Hepatocyte (in vitro differentiated cells): ENCODE measurements around the gene GPRC5C. TPM values are rescaled to one million over a fixed set of nuclear protein-coding genes. Genes with fewer than 3 reads are reported as not detected.

Experiments
- DNase-seq: peaks from one replicate; pipeline ENCODE4 v3.0.0-alpha.2; 2016; ENCODE audit warnings: low spot score
- H2AFZ ChIP-seq: fragments of 200-600 bp; sonication (generic); 2 replicates; pipeline ENCODE4 v1.6.0; 2016; ENCODE audit warnings: antibody characterized with exemption, mild to moderate bottlenecking
- H3K27ac ChIP-seq: fragments of 200-600 bp; sonication (generic); 2 replicates; pipeline ENCODE4 v1.5.1; 2016; ENCODE audit warnings: mild to moderate bottlenecking
- H3K27me3 ChIP-seq: fragments of 200-600 bp; sonication (generic); 2 replicates; pipeline ENCODE4 v1.6.1; 2016
- H3K36me3 ChIP-seq: fragments of 200-600 bp; sonication (generic); replicated peaks from 2 replicates; pipeline ENCODE4 v1.5.1; 2016; ENCODE audit warnings: low read depth; ENCODE audit not compliant: insufficient read depth
- H3K4me1 ChIP-seq: fragments of 200-600 bp; sonication (generic); 2 replicates; pipeline ENCODE4 v1.5.1; 2016; ENCODE audit warnings: mild to moderate bottlenecking, moderate library complexity; ENCODE audit not compliant: insufficient read depth
- H3K4me2 ChIP-seq: fragments of 200-600 bp; sonication (generic); 2 replicates; pipeline ENCODE4 v1.6.0; 2016
- H3K4me3 ChIP-seq: fragments of 200-600 bp; sonication (generic); 2 replicates; pipeline ENCODE4 v1.5.1; 2016; ENCODE audit warnings: mild to moderate bottlenecking
- H3K79me2 ChIP-seq: fragments of 200-600 bp; sonication (generic); 2 replicates; pipeline ENCODE4 v1.6.0; 2017; ENCODE audit warnings: mild to moderate bottlenecking
- H3K9me2 ChIP-seq: fragments of 200-600 bp; sonication (generic); replicated peaks from 2 replicates; pipeline ENCODE4 v1.6.0; 2017; ENCODE audit warnings: mild to moderate bottlenecking; ENCODE audit not compliant: insufficient read depth
- H3K9me3 ChIP-seq: fragments of 200-600 bp; sonication (generic); 2 replicates; pipeline ENCODE4 v1.5.1; 2016; ENCODE audit warnings: low read depth, mild to moderate bottlenecking
- H4K20me1 ChIP-seq: fragments of 200-600 bp; sonication (generic); 2 replicates; pipeline ENCODE4 v1.6.0; 2016; ENCODE audit warnings: mild to moderate bottlenecking; ENCODE audit not compliant: insufficient read depth, poor library complexity, severe bottlenecking
- EZH2 ChIP-seq: fragments of 200-600 bp; sonication (generic); IDR thresholded peaks from 2 replicates; pipeline ENCODE4 v1.6.1; 2016; ENCODE audit warnings: antibody characterized with exemption, mild to moderate bottlenecking, borderline replicate concordance
- EZH2phosphoT487 ChIP-seq: fragments of 200-600 bp; sonication (generic); IDR thresholded peaks from one replicate; pipeline ENCODE4 v1.6.1; 2018; ENCODE audit warnings: antibody characterized with exemption, mild to moderate bottlenecking, low read depth, moderate library complexity; ENCODE audit not compliant: unreplicated experiment, severe bottlenecking
- WGBS: methylation state at CpG from one replicate; pipeline ENCODE4 v1.1.6; 2016; ENCODE audit warnings: low lambda C conversion rate; ENCODE audit errors: missing lambda C conversion rate; 5-methylcytosine and 5-hydroxymethylcytosine counted together
- polyA plus RNA-seq: library from polyadenylated mRNA; unstranded; fragments of >200 nt; fragmentation: Nextera tagmentation; extraction: Ambion mirVana; gene quantifications from 2 replicates; pipeline ENCODE4 v1.2.1, GENCODE V29; 2016
- total RNA-seq: library from RNA; depleted of rRNA; stranded (reverse); fragments of >200 nt; gene quantifications from 2 replicates; pipeline ENCODE4 v1.2.3, GENCODE V29; 2014
- TF ChIP-seq, protein P1 (sequence below): fragments of 200-600 bp; sonication (generic); IDR thresholded peaks from 2 replicates; pipeline ENCODE4 v1.5.1; 2016; ENCODE audit warnings: antibody characterized with exemption, mild to moderate bottlenecking; ENCODE audit not compliant: poor library complexity

Gene GPRC5C
- total and polyA plus RNA-seq, 2 experiments from 2014 or later: 150 to 237 TPM

GRCh38 chr17:74430706-74431567, 951 bp upstream of the GPRC5C start:
- Histone ChIP-seq H3K27me3 (no peaks in the 10 kb centered on the region), H3K9me3 (no peaks in the 10 kb centered on the region), H3K79me2 (peaks cover 48% of the 10 kb centered on the region), H3K27ac (peak overlapping the region; percentile 99), H3K4me2 (peak overlapping the region; percentile 89), H3K4me1 (peaks cover 54% of the 10 kb centered on the region), H3K36me3 (no peaks in the 10 kb centered on the region), H2AFZ (peak overlapping the region; percentile 2), H3K9me2 (no peaks in the 10 kb centered on the region), H3K4me3 (peak overlapping the region; percentile 79), H4K20me1 (peaks cover 5% of the 10 kb centered on the region)
- peak; percentile 97 for DNase-seq
- TF ChIP-seq EZH2: no peak
- no peak for TF ChIP-seq EZH2phosphoT487
- TF ChIP-seq, protein P1, sequence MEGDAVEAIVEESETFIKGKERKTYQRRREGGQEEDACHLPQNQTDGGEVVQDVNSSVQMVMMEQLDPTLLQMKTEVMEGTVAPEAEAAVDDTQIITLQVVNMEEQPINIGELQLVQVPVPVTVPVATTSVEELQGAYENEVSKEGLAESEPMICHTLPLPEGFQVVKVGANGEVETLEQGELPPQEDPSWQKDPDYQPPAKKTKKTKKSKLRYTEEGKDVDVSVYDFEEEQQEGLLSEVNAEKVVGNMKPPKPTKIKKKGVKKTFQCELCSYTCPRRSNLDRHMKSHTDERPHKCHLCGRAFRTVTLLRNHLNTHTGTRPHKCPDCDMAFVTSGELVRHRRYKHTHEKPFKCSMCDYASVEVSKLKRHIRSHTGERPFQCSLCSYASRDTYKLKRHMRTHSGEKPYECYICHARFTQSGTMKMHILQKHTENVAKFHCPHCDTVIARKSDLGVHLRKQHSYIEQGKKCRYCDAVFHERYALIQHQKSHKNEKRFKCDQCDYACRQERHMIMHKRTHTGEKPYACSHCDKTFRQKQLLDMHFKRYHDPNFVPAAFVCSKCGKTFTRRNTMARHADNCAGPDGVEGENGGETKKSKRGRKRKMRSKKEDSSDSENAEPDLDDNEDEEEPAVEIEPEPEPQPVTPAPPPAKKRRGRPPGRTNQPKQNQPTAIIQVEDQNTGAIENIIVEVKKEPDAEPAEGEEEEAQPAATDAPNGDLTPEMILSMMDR: no peak
- WGBS: 3% methylated on average over 47 of the region's 67 CpGs

GRCh38 chr17:74432424-74432690, 469 bp downstream of the GPRC5C start:
- H3K36me3 ChIP-seq: no peaks in the 10 kb centered on the region
- DNase-seq: no peak
- TF ChIP-seq EZH2 (no peak), EZH2phosphoT487 (no peak)
- TF ChIP-seq, protein P1: no peak
- no peaks in the 10 kb centered on the region for H3K27me3 ChIP-seq
- H4K20me1 ChIP-seq: peaks cover 5% of the 10 kb centered on the region
- peak overlapping the region; percentile 99 for H3K27ac ChIP-seq
- peak overlapping the region; percentile 89 for H3K4me2 ChIP-seq
- peak overlapping the region; percentile 79 for H3K4me3 ChIP-seq
- peaks cover 62% of the 10 kb centered on the region for H3K79me2 ChIP-seq
- WGBS: 0% methylated on average over 14 of the region's 33 CpGs
- H3K9me3 ChIP-seq: no peaks in the 10 kb centered on the region
- H3K4me1 ChIP-seq: peaks cover 55% of the 10 kb centered on the region
- peak overlapping the region; percentile 4 for H2AFZ ChIP-seq
- H3K9me2 ChIP-seq: no peaks in the 10 kb centered on the region

DNA sequence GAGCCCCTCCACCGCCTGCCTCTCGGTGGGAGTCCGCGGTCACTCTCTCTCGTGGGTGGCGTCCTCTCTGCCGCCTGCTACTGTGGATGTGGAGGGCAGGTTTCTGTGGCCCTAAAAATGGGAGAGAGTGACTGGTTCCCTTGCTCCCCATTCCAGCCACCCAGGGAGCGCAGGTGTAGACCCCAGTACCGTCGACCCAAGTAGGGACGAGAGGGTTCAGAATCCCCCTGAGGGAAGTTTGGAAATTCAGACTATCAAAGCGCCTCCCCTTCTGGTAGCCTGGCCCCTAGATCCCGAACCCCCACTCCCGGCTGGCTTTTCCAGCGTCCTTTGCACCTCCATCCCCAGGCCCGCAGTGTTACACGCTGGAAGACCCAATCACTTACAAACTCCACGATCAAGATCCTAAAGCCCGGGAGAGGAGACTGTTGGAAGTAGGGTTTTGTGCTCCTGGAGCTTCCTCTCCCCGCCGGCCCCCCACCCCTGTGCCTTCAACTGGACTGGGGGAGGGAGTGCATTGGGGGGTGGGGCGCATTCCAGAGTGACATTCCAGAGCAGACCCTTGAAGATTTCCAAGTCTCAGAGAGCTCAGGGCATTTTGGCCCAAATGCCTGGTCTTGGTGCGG, 991 bp downstream of the GPRC5C start:
- H3K79me2 ChIP-seq: peaks cover 67% of the 10 kb centered on the region
- peak overlapping the region; percentile 89 for H3K4me2 ChIP-seq
- DNase-seq: peak; percentile 53
- WGBS: 3% methylated on average over 19 of the region's 23 CpGs
- H3K4me3 ChIP-seq: peak overlapping the region; percentile 79
- H4K20me1 ChIP-seq: peaks cover 11% of the 10 kb centered on the region
- H3K9me3 ChIP-seq: no peaks in the 10 kb centered on the region
- H3K27me3 ChIP-seq: no peaks in the 10 kb centered on the region
- H3K4me1 ChIP-seq: peaks cover 51% of the 10 kb centered on the region
- TF ChIP-seq EZH2: no peak
- TF ChIP-seq, protein P1: no peak
- TF ChIP-seq EZH2phosphoT487: no peak
- peak overlapping the region; percentile 99 for H3K27ac ChIP-seq
- no peaks in the 10 kb centered on the region for H3K9me2 ChIP-seq
- H3K36me3 ChIP-seq: no peaks in the 10 kb centered on the region
- H2AFZ ChIP-seq: no peak overlapping the region
